SK-N-MC (cell line): ENCODE results near the gene SP6.

Experiments
- EZH2 ChIP-seq: fragments of 200-600 bp; sonication (generic); IDR thresholded peaks from one replicate; pipeline ENCODE4 v1.6.1; 2017; ENCODE audit warnings: antibody characterized with exemption
- POLR2AphosphoS5 ChIP-seq: IDR thresholded peaks from 2 replicates; pipeline ENCODE4 v1.6.1; 2012; ENCODE audit warnings: mild to moderate bottlenecking, low read depth, low read length, borderline replicate concordance

DNA sequence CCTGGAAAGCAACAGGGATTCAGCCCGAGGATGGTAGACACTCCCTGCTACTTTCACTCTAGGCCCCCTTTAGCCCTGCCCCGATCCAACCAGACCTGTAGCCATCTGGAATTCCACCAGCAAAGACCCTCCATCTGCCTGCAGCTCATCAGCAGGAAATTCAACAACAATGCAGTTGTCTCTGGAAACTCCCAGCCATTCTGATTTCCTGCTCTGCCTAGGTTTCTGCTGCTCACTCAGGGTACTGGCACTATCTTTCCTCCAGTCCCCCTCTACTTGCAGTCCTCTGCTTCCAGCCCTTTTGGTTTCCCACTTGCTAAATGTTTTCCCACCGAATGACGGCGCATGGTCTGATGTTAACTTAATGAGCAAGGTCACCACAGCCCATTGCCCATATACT is 2.7 kb upstream of the SP6 start:
- TF ChIP-seq EZH2, result no peak
- no peak for TF ChIP-seq POLR2AphosphoS5
